GM21526 (cell line): ENCODE results near the gene ZNF580.

Source experiments
- ATAC-seq: cut with Tn5 transposase; IDR thresholded peaks from one replicate; pipeline ENCODE4 v1.9.1; 2021; ENCODE audit warnings: moderate library complexity; ENCODE audit not compliant: unreplicated experiment, low FRiP score

The ZNF580 gene

GRCh38 chr19:55688422-55689218 lies 47.8 kb downstream of the ZNF580 start:
- no peak for ATAC-seq

GRCh38 chr19:55689411-55690108 lies 48.8 kb downstream of the ZNF580 start:
- ATAC-seq, result no peak

GRCh38 chr19:55690109-55690768 lies 49.4 kb downstream of the ZNF580 start:
- ATAC-seq, result no peak

GRCh38 chr19:55690769-55691545 lies 50.2 kb downstream of the ZNF580 start:
- no peak for ATAC-seq

- ATAC-seq, result no peak
Observed at GRCh38 chr19:55691561-55692481, 51.0 kb downstream of the ZNF580 start.

GRCh38 chr19:55692681-55693081 lies 51.9 kb downstream of the ZNF580 start:
- ATAC-seq, result no peak
